H1 (cell line): ENCODE results near the gene GPD1. TPM values are rescaled to one million over a fixed set of nuclear protein-coding genes. Genes with fewer than 3 reads are reported as not detected.
A peak's percentile ranks its signal among the peaks of the same experiment; 100 is the strongest.

Experiments used
- CTCF ChIA-PET: fragments of 300-600 bp; sonication (Branson Sonifier 250); formaldehyde crosslinking; loops from one replicate; lab custom pipeline; 2021; ENCODE audit not compliant: partially characterized antibody; lab: Charles Lee
- POLR2A ChIA-PET: fragments of 300-600 bp; sonication (Branson Sonifier 250); formaldehyde crosslinking; loops from one replicate; lab custom pipeline; 2021; ENCODE audit warnings: inconsistent platforms; ENCODE audit not compliant: partially characterized antibody; lab: Charles Lee
- DNase-seq, 2 experiments: peaks; one replicate each; pipeline versions ENCODE4 v3.0.0 to v3.0.0-alpha.2; 2010 to 2022; ENCODE audit warnings: low spot score in 2 of 2, low read depth in 1 of 2, mixed read lengths in 1 of 2
- FAIRE-seq: peaks from 2 replicates; lab custom pipeline; 2011; peaks lifted over from hg19 to GRCh38; lab: Jason Lieb, UNC
- H2AFZ ChIP-seq: 2 replicates; pipeline ENCODE4 v1.8.1; 2012; ENCODE audit warnings: low read length, inconsistent platforms
- H2AK5ac ChIP-seq: 2 replicates; pipeline ENCODE4 v1.6.1; 2013; ENCODE audit warnings: low read depth, low read length
- H2BK120ac ChIP-seq: replicated peaks from 2 replicates; pipeline ENCODE3; 2013; ENCODE audit warnings: low read depth, low read length, inconsistent platforms
- H2BK12ac ChIP-seq: 2 replicates; pipeline ENCODE4 v1.6.1; 2013; ENCODE audit warnings: low read depth, low read length
- H2BK15ac ChIP-seq: 2 replicates; pipeline ENCODE4 v1.6.1; 2013; ENCODE audit warnings: low read length
- H2BK20ac ChIP-seq: 2 replicates; pipeline ENCODE4 v1.6.1; 2013; ENCODE audit warnings: low read length
- H2BK5ac ChIP-seq: 2 replicates; pipeline ENCODE4 v1.6.1; 2013; ENCODE audit warnings: low read depth, low read length
- H3K14ac ChIP-seq: 2 replicates; pipeline ENCODE4 v1.6.1; 2013; ENCODE audit warnings: inconsistent platforms; ENCODE audit not compliant: insufficient read length
- H3K18ac ChIP-seq: 2 replicates; pipeline ENCODE4 v1.6.1; 2013; ENCODE audit warnings: low read length; ENCODE audit errors: extremely low read depth
- H3K23ac ChIP-seq: 2 replicates; pipeline ENCODE4 v1.6.1; 2013; ENCODE audit warnings: inconsistent platforms; ENCODE audit not compliant: insufficient read length
- H3K23me2 ChIP-seq: 2 replicates; pipeline ENCODE4 v1.6.1; 2013; ENCODE audit warnings: low read depth, low read length
- H3K27ac ChIP-seq: 2 replicates; pipeline ENCODE4 v1.6.1; 2011; ENCODE audit warnings: low read depth, low read length, inconsistent platforms
- H3K27me3 ChIP-seq, 4 experiments: replicated peaks in 1 of 4; 1 replicate in 1 of 4; 2 replicates in 3 of 4; pipeline versions ENCODE4 v1.6.1 to v1.8.1; 2011 to 2013; ENCODE audit warnings: low read length in 3 of 4, mild to moderate bottlenecking in 3 of 4, inconsistent platforms in 2 of 4, mixed read lengths in 2 of 4, moderate library complexity in 1 of 4; ENCODE audit not compliant: control insufficient read depth in 3 of 4, insufficient read depth in 3 of 4; ENCODE audit errors: extremely low read depth in 1 of 4
- H3K36me3 ChIP-seq, 4 experiments: 2 replicates each; pipeline versions ENCODE4 v1.6.1 to v1.8.1; 2011 to 2013; ENCODE audit warnings: mild to moderate bottlenecking in 4 of 4, low read length in 3 of 4, moderate library complexity in 2 of 4, control low read depth in 1 of 4, inconsistent platforms in 1 of 4; ENCODE audit not compliant: insufficient read depth in 4 of 4, control insufficient read depth in 2 of 4
- H3K4ac ChIP-seq: replicated peaks from 2 replicates; pipeline ENCODE3; 2013; ENCODE audit warnings: low read length, low read depth, mixed read lengths, inconsistent platforms; ENCODE audit not compliant: insufficient read length
- H3K4me1 ChIP-seq, 4 experiments: replicated peaks in 1 of 4; 1 replicate in 1 of 4; 2 replicates in 3 of 4; pipeline versions ENCODE4 v1.6.1 to v1.8.1; 2011 to 2013; ENCODE audit warnings: low read length in 3 of 4, inconsistent platforms in 2 of 4, mixed read lengths in 1 of 4; ENCODE audit not compliant: insufficient read depth in 4 of 4, control insufficient read depth in 3 of 4
- H3K4me2 ChIP-seq, 2 experiments: 2 replicates each; pipeline versions ENCODE4 v1.6.1 to v1.8.1; 2011 to 2013; ENCODE audit warnings: low read depth in 2 of 2, low read length in 2 of 2, control low read depth in 1 of 2, inconsistent platforms in 1 of 2, mild to moderate bottlenecking in 1 of 2; ENCODE audit not compliant: insufficient read depth in 1 of 2
- H3K4me3 ChIP-seq, 4 experiments: fragments of 200-600, 300-600 bp in 1 of 4; sonication (generic), shearing (Covaris generic), sonication (Bioruptor Twin) in 1 of 4; 2 replicates each; pipeline versions ENCODE4 v1.5.1 to v1.8.1; 2011 to 2016; ENCODE audit warnings: low read length in 4 of 4, low read depth in 3 of 4, control low read depth in 2 of 4, inconsistent platforms in 2 of 4, mild to moderate bottlenecking in 2 of 4, mixed read lengths in 1 of 4, moderate library complexity in 1 of 4; ENCODE audit not compliant: insufficient read depth in 2 of 4; ENCODE audit errors: extremely low read depth in 1 of 4
- H3K56ac ChIP-seq: replicated peaks from 2 replicates; pipeline ENCODE3; 2013; ENCODE audit warnings: low read depth, mild to moderate bottlenecking, mixed read lengths, low read length, inconsistent platforms; ENCODE audit not compliant: insufficient read length
- H3K79me1 ChIP-seq: 2 replicates; pipeline ENCODE4 v1.6.1; 2013; ENCODE audit warnings: low read depth, low read length, control low read depth
- H3K79me2 ChIP-seq, 2 experiments: 2 replicates each; pipeline versions ENCODE4 v1.6.1 to v1.8.1; 2012 to 2013; ENCODE audit warnings: low read length in 2 of 2, mild to moderate bottlenecking in 2 of 2, inconsistent platforms in 1 of 2; ENCODE audit not compliant: insufficient read depth in 2 of 2, control insufficient read depth in 1 of 2
- H3K9ac ChIP-seq, 4 experiments: replicated peaks in 1 of 4; 1 replicate in 1 of 4; 2 replicates in 3 of 4; pipeline versions ENCODE4 v1.6.1 to v1.8.1; 2011 to 2013; ENCODE audit warnings: low read depth in 3 of 4, low read length in 3 of 4, control low read depth in 2 of 4, mild to moderate bottlenecking in 2 of 4, moderate library complexity in 2 of 4, inconsistent platforms in 1 of 4; ENCODE audit errors: extremely low read depth in 1 of 4
- H3K9me3 ChIP-seq, 2 experiments: 2 replicates each; pipeline versions ENCODE4 v1.6.1 to v1.8.1; 2012 to 2013; ENCODE audit warnings: mild to moderate bottlenecking in 2 of 2, moderate library complexity in 2 of 2, control low read depth in 1 of 2, inconsistent platforms in 1 of 2, low read depth in 1 of 2, low read length in 1 of 2, mixed read lengths in 1 of 2; ENCODE audit not compliant: insufficient read depth in 2 of 2
- H4K20me1 ChIP-seq, 2 experiments: replicated peaks in 1 of 2; 2 replicates each; pipeline versions ENCODE3 to v1.8.1; 2011 to 2013; ENCODE audit warnings: inconsistent platforms in 2 of 2, low read length in 2 of 2, mild to moderate bottlenecking in 1 of 2; ENCODE audit not compliant: insufficient read depth in 2 of 2, control insufficient read depth in 1 of 2
- H4K5ac ChIP-seq: 2 replicates; pipeline ENCODE4 v1.6.1; 2013; ENCODE audit warnings: low read length, low read depth, mixed read lengths, inconsistent platforms; ENCODE audit not compliant: insufficient read length
- H4K8ac ChIP-seq: 2 replicates; pipeline ENCODE4 v1.8.0; 2013; ENCODE audit warnings: mild to moderate bottlenecking, moderate library complexity, low read length, inconsistent platforms; ENCODE audit not compliant: insufficient read depth; ENCODE audit errors: extremely low read depth
- H4K91ac ChIP-seq: replicated peaks from 2 replicates; pipeline ENCODE3; 2013; ENCODE audit warnings: low read length, mixed read lengths, inconsistent platforms; ENCODE audit not compliant: insufficient read length
- BRCA1 ChIP-seq: IDR thresholded peaks from 2 replicates; pipeline ENCODE4 v1.6.1; 2012; ENCODE audit warnings: low read depth, low read length, improper control_type of control experiment
- CREB1 ChIP-seq: IDR thresholded peaks from 2 replicates; pipeline ENCODE4 v1.6.1; 2012; ENCODE audit warnings: inconsistent platforms
- EGR1 ChIP-seq: IDR thresholded peaks from 2 replicates; pipeline ENCODE4 v1.6.1; 2011; ENCODE audit warnings: low read depth, low read length, borderline replicate concordance
- EZH2 ChIP-seq: fragments of 200-600 bp; sonication (generic); IDR thresholded peaks from 2 replicates; pipeline ENCODE4 v1.7.1; 2012; ENCODE audit warnings: low read depth, mild to moderate bottlenecking, moderate library complexity, low read length, inconsistent platforms; ENCODE audit not compliant: severe bottlenecking
- KDM4A ChIP-seq: IDR thresholded peaks from one replicate; pipeline ENCODE4 v1.7.1; 2012; ENCODE audit warnings: low read depth, mild to moderate bottlenecking, moderate library complexity, low read length, inconsistent platforms; ENCODE audit not compliant: severe bottlenecking
- NRF1 ChIP-seq: IDR thresholded peaks from 2 replicates; pipeline ENCODE4 v1.6.1; 2011; ENCODE audit warnings: mild to moderate bottlenecking, low read depth, low read length, improper control_type of control experiment
- RBBP5 ChIP-seq: IDR thresholded peaks from 2 replicates; pipeline ENCODE4 v1.7.1; 2012; ENCODE audit warnings: low read depth, mild to moderate bottlenecking, inconsistent platforms, low read length, moderate library complexity, borderline replicate concordance
- SAP30 ChIP-seq: fragments of 300-600 bp; sonication (generic); IDR thresholded peaks from 2 replicates; pipeline ENCODE4 v1.7.1; 2012; ENCODE audit warnings: low read length, moderate library complexity, mild to moderate bottlenecking, inconsistent platforms; ENCODE audit not compliant: insufficient read depth, insufficient replicate concordance
- SIN3A ChIP-seq, 2 experiments: IDR thresholded peaks in 1 of 2; conservative IDR thresholded peaks in 1 of 2; 2 replicates each; pipeline ENCODE4 v1.6.1; 2011 to 2012; ENCODE audit warnings: low read length in 2 of 2, improper control_type of control experiment in 1 of 2, low read depth in 1 of 2, mild to moderate bottlenecking in 1 of 2
- SUZ12 ChIP-seq: fragments of 200-600 bp; sonication (generic); IDR thresholded peaks from 2 replicates; pipeline ENCODE4 v1.6.1; 2012; ENCODE audit warnings: mild to moderate bottlenecking, inconsistent platforms, low read length, moderate library complexity, mixed read lengths
- WGBS, 2 experiments: shearing (Covaris generic) in 1 of 2; methylation state at CpG; one replicate each; pipeline versions ENCODE4 v1.1.6 to v1.1.7; 2013 to 2015; ENCODE audit warnings: low lambda C conversion rate in 2 of 2, mixed read lengths in 2 of 2, inconsistent platforms in 1 of 2, low coverage in 1 of 2, missing lambda C conversion rate in 1 of 2; ENCODE audit not compliant: insufficient replicate concordance in 2 of 2, insufficient coverage in 1 of 2, insufficient read length in 1 of 2; ENCODE audit errors: extremely low coverage in 1 of 2, missing lambda C conversion rate in 1 of 2; 5-methylcytosine and 5-hydroxymethylcytosine counted together
- polyA plus RNA-seq, 7 experiments: library from polyadenylated mRNA; depleted of rRNA in 3 of 7; stranded (reverse) in 5 of 7; unstranded in 2 of 7; fragments of >200 nt in 5 of 7; fragments of 200-250 nt in 2 of 7; gene quantifications; 1 replicate in 5 of 7; 2 replicates in 1 of 7; 4 replicates in 1 of 7; pipeline versions ENCODE4 v1.2.1 to v1.2.3, GENCODE V29; 2011 to 2013; ENCODE audit warnings: missing spikeins in 2 of 7, mixed read lengths in 2 of 7
- total RNA-seq: library from RNA; stranded (reverse); fragmentation: NEBNext Ultra II Directional; extraction: Animal tissue kit (Norgen Biotek cat#: 25700); gene quantifications from 2 replicates; pipeline ENCODE4 v1.2.1, GENCODE V29; 2021

Gene GPD1
- total and polyA plus RNA-seq, 2 of the 8 experiments (the other 6 are each of a cell fraction or from before 2014, with no cell fraction given), result 0.45 to 0.74 TPM

- H4K91ac ChIP-seq, result peak within 1 kb of the TSS; percentile 16
- no peak within 1 kb of the TSS for H3K18ac ChIP-seq
- no peak within 1 kb of the TSS for H2BK120ac ChIP-seq
- no peak for FAIRE-seq
- H4K20me1 ChIP-seq, result peaks cover 2 to 4% of the 10 kb centered on the region in 2 experiments
- peak within 1 kb of the TSS; percentile 40; the same call in 1 of the 2 replicates for H2BK15ac ChIP-seq
- H3K23me2 ChIP-seq, result peaks cover 8% of the 10 kb centered on the region
- no peak within 1 kb of the TSS for H2BK20ac ChIP-seq
- H3K14ac ChIP-seq, result no peak within 1 kb of the TSS
- H3K4me1 ChIP-seq, result peaks cover 3 to 9% (median 6%) of the 10 kb centered on the region in 4 experiments
- no peaks in the 10 kb centered on the region for H3K9me3 ChIP-seq
- H3K4ac ChIP-seq, result peak within 1 kb of the TSS; percentile 81
- no peak within 1 kb of the TSS for H4K8ac ChIP-seq
- H3K27me3 ChIP-seq, result peaks cover 32 to 83% (median 67%) of the 10 kb centered on the region in 4 experiments
- H3K23ac ChIP-seq, result peak within 1 kb of the TSS; percentile 73
- no peak within 1 kb of the TSS for H2AK5ac ChIP-seq
- no peak within 1 kb of the TSS for H4K5ac ChIP-seq
- no peaks in the 10 kb centered on the region for H3K36me3 ChIP-seq
- ChIA-PET CTCF (interaction anchor here (0.7 to 22.8 kb wide), 25 partner anchors 10 to 292 kb away, joined by 3 to 420 read pairs (median 9); partner anchors contain the start of genes AQP6, COX14 and SMARCD1), POLR2A (interaction anchor here (0.9 to 3.4 kb wide), 6 partner anchors 10 to 98 kb away, joined by 3 to 19 read pairs (median 6); no protein-coding TSS in a partner anchor)
- peak within 1 kb of the TSS; percentile 58 to 74 (median 71) for H3K4me3 ChIP-seq
- H2BK5ac ChIP-seq, result no peak within 1 kb of the TSS; the same call in 1 of the 2 replicates
- peak within 1 kb of the TSS; percentile 20; the same call in 1 of the 2 replicates for H2BK12ac ChIP-seq
- WGBS, 2 experiments, result 6% methylated on average over 27 of the region's 88 CpGs; no CpG with 5 or more reads in 1 of the 2 experiments
- H3K79me1 ChIP-seq, result no peaks in the 10 kb centered on the region
- H3K27ac ChIP-seq, result no peak within 1 kb of the TSS
- peak in 1 of 2 experiments; percentile 78 for DNase-seq
- peak within 1 kb of the TSS; percentile 68; the same call in 1 of the 2 replicates for H2AFZ ChIP-seq
- H3K4me2 ChIP-seq, result peak within 1 kb of the TSS; percentile 94 to 95
- peak within 1 kb of the TSS; percentile 56 for H3K56ac ChIP-seq
- H3K79me2 ChIP-seq, result no peaks in the 10 kb centered on the region
- peak within 1 kb of the TSS in 2 of 4 experiments; percentile 15 to 33; a peak in 2 of 7 replicates for H3K9ac ChIP-seq
- TF ChIP-seq CREB1 (no peak), NRF1 (peak; percentile 17; the same call in 1 of the 2 replicates), SUZ12 (peak; percentile 56), SAP30 (peak; percentile 57), EGR1 (no peak), RBBP5 (peak; percentile 83; the same call in 1 of the 2 replicates), BRCA1 (no peak), SIN3A (conservative IDR thresholded peaks at IDR 0.05 in 1 of 2, IDR thresholded peaks at IDR 0.05 in 1 of 2; ENCODE audit: low read depth in 1 of 2, low read length in 2 of 2) (no peak; a peak in 1 of 4 replicates), KDM4A (peak; percentile 93), EZH2 (peak; percentile 53)
These were observed 46.6 kb upstream of the GPD1 start, which contains the start of gene ASIC1 for GRCh38 chr12:50057000-50057841. Gene ASIC1 (plus strand): TSS chr12:50057596. CDS start chr12:50058767, 1,171 bp downstream.
